Tibial artery (tissue), 4 donors: ENCODE data around the gene EEF1AKMT4.

Experiments
- DNase-seq, 2 donors: peaks; one replicate each; pipeline ENCODE4 v3.0.0-alpha.2; 2019
- H3K27ac ChIP-seq, 2 donors: fragments of 200-600 bp; sonication (generic) in 1 of 2; 1 replicate in 1 of 2; 2 replicates in 1 of 2; pipeline ENCODE4 v1.5.1; 2018 to 2019; ENCODE audit warnings: mild to moderate bottlenecking in 1 of 2
- H3K27me3 ChIP-seq, 2 donors: fragments of 200-600 bp; sonication (generic) in 1 of 2; one replicate each; pipeline versions ENCODE4 v1.5.1 to v1.6.0; 2016 to 2019
- H3K36me3 ChIP-seq, 3 donors: fragments of 200-600 bp; sonication (generic) in 2 of 3; one replicate each; pipeline ENCODE4 v1.5.1; 2016 to 2019; ENCODE audit warnings: mild to moderate bottlenecking in 2 of 3
- H3K4me1 ChIP-seq, 4 donors: fragments of 200-600 bp; sonication (generic) in 2 of 4; 1 replicate in 3 of 4; 2 replicates in 1 of 4; pipeline ENCODE4 v1.5.1; 2016 to 2019
- H3K4me3 ChIP-seq, 2 donors: fragments of 200-600 bp; sonication (generic) in 1 of 2; 1 replicate in 1 of 2; 2 replicates in 1 of 2; pipeline ENCODE4 v1.5.1; 2018 to 2019; ENCODE audit warnings: mild to moderate bottlenecking in 2 of 2
- H3K9me3 ChIP-seq, 3 donors: fragments of 200-600 bp; sonication (generic) in 1 of 3; one replicate each; pipeline ENCODE4 v1.5.1; 2016 to 2019
- CTCF ChIP-seq, 2 experiments: fragments of 200-600 bp in 1 of 2; fragments of 450-650 bp in 1 of 2; IDR thresholded peaks; one replicate each; pipeline ENCODE4 v1.5.1; 2017 to 2019; ENCODE audit warnings: antibody characterized with exemption in 2 of 2, mild to moderate bottlenecking in 1 of 2, moderate library complexity in 1 of 2
- intact Hi-C: fragments of 100-400 bp; cut with DNase I; formaldehyde crosslinking; loops from one replicate; pipeline ENCODE4 v1.15.0; 2023; ENCODE audit warnings: low total_unique reads

EEF1AKMT4 gene

GRCh38 chr3:184228376-184229137 lies 20.9 kb upstream of the EEF1AKMT4 start:
- H3K27ac ChIP-seq, result no peak overlapping the region
- peak overlapping the region in 1 of 2 donors; percentile 63 for H3K4me3 ChIP-seq
- TF ChIP-seq CTCF (IDR thresholded peaks at IDR 0.05), result no peak
- peaks cover 0 to 26% (median 23%) of the 10 kb centered on the region in 4 donors for H3K4me1 ChIP-seq
- H3K9me3 ChIP-seq, result no peaks in the 10 kb centered on the region
- H3K36me3 ChIP-seq, result no peaks in the 10 kb centered on the region
- DNase-seq, result no peak
- intact Hi-C loops, result no loop called here
- peaks cover 8 to 67% of the 10 kb centered on the region in 2 donors for H3K27me3 ChIP-seq

DNA sequence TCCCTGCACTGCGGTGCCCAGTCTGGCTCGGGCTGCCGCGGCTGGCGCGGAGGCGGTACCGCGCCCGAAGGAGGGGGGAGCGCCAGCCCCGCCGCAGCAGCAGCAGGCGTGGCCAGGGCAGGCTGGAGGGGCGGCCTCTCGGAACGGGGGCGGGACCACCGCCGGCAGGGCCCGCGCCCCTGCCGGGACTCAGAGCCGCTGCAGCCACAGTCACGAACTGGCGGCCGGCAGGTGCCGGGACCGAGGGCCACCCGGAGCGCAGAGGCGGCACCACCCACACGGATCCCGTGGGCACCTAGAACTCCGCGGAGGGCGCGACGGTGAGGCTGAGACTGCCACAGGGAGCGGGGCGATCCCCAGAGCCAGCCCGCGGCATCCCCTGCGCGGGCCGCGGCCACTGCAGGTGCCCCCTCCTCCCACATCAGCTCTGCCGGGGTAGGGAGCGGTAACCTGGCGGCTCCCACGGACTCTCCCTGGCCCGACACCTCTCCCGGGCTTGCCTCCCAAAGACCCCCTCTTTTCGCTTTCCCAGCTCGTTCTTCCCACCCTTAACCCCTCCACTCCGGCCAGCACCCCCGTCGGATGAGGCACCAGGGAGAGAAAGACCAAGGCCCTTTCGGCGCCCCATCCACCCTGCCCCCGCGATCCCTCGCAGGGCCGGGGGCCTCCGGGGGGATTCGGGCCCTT lies 19.9 kb upstream of the EEF1AKMT4 start, which contains the start of gene VWA5B2:
TSS of gene VWA5B2 (plus strand) at position 192 of the 687 bp plus-strand sequence. CDS start 944 bp downstream, outside the sequence.
- Histone ChIP-seq H3K4me1 (peaks cover 0 to 26% (median 23%) of the 10 kb centered on the region in 4 donors), H3K36me3 (no peaks in the 10 kb centered on the region), H3K4me3 (peak within 1 kb of the TSS; percentile 34 to 63), H3K9me3 (no peaks in the 10 kb centered on the region), H3K27ac (no peak within 1 kb of the TSS), H3K27me3 (peaks cover 8 to 76% of the 10 kb centered on the region in 2 donors)
- DNase-seq, result no peak
- intact Hi-C loops, result no loop called here
- no peak for TF ChIP-seq CTCF (IDR thresholded peaks at IDR 0.05)

GRCh38 chr3:184230081-184230602 lies 19.3 kb upstream of the EEF1AKMT4 start:
- TF ChIP-seq CTCF (IDR thresholded peaks at IDR 0.05), result no peak
- Histone ChIP-seq H3K9me3 (no peaks in the 10 kb centered on the region), H3K27ac (no peak overlapping the region), H3K36me3 (no peaks in the 10 kb centered on the region), H3K4me3 (peak overlapping the region; percentile 34 to 63), H3K27me3 (peaks cover 8 to 76% of the 10 kb centered on the region in 2 donors), H3K4me1 (peaks cover 0 to 26% (median 23%) of the 10 kb centered on the region in 4 donors)
- intact Hi-C loops, result no loop called here
- no peak for DNase-seq

- DNase-seq, result no peak
- no peak overlapping the region for H3K27ac ChIP-seq
- H3K9me3 ChIP-seq, result no peaks in the 10 kb centered on the region
- H3K27me3 ChIP-seq, result peaks cover 8 to 75% of the 10 kb centered on the region in 2 donors
- no peaks in the 10 kb centered on the region for H3K36me3 ChIP-seq
- TF ChIP-seq CTCF (IDR thresholded peaks at IDR 0.05), result no peak
- peaks cover 0 to 26% (median 23%) of the 10 kb centered on the region in 4 donors for H3K4me1 ChIP-seq
- intact Hi-C loops, result no loop called here
- peak overlapping the region; percentile 34 to 63 for H3K4me3 ChIP-seq
Measured at GRCh38 chr3:184230603-184231528, 18.6 kb upstream of the EEF1AKMT4 start.

DNA sequence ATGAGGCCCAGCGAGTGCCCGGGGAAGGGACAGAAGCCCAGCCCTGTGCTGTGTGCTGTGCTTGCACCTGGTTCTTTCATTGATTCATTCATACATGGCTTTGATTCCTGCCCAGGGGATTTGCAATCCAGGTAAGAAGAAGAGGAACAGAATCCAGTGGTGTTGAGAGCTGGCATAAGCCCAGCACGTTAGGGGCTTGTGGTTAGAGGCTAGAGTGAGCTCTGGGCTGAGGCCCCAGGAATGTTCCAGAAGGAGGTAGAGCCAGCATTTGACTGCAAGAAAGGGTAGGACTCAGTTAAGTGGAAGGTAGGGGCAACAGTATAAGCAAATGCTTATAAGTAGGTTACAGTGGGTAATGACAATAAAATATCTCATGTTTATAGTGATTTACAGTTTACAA lies 17.8 kb upstream of the EEF1AKMT4 start:
- Histone ChIP-seq H3K27me3 (peaks cover 8 to 80% of the 10 kb centered on the region in 2 donors), H3K36me3 (no peaks in the 10 kb centered on the region), H3K9me3 (no peaks in the 10 kb centered on the region), H3K4me1 (peaks cover 0 to 26% (median 23%) of the 10 kb centered on the region in 4 donors), H3K27ac (no peak overlapping the region), H3K4me3 (no peak overlapping the region)
- no peak for TF ChIP-seq CTCF (IDR thresholded peaks at IDR 0.05)
- DNase-seq, result no peak
- intact Hi-C loops, result no loop called here
